K562 (cell line): ENCODE measurements around the gene TMEM87B. TPM values are rescaled to one million over a fixed set of nuclear protein-coding genes. Genes with fewer than 3 reads are reported as not detected.
A peak's percentile ranks its signal among the peaks of the same experiment; 100 is the strongest.

Source experiments
- CBX8 ChIP-seq: fragments of 200-600 bp; sonication (generic); IDR thresholded peaks from 2 replicates; pipeline ENCODE4 v1.6.1; 2012; ENCODE audit warnings: borderline replicate concordance, mixed run types, low read depth, mild to moderate bottlenecking, moderate library complexity, mixed read lengths, low read length, control low read depth, inconsistent platforms; ENCODE audit not compliant: poor library complexity, severe bottlenecking; ENCODE audit errors: extremely low read depth
- CEBPG ChIP-seq, 3 experiments: fragments of 200-800 bp in 1 of 3; sonication (Bioruptor generic) in 1 of 3; sonication (generic) in 1 of 3; formaldehyde crosslinking in 1 of 3; IDR thresholded peaks in 2 of 3; conservative IDR thresholded peaks in 1 of 3; 2 replicates each; pipeline versions ENCODE4 v1.6.1 to v1.8.0; 2016 to 2022; ENCODE audit warnings: missing compliant biosample characterization in 2 of 3, missing genetic modification characterization in 2 of 3, mild to moderate bottlenecking in 1 of 3, missing genetic modification reagents in 1 of 3
- CUX1 ChIP-seq: fragments of 200-800 bp; sonication (Bioruptor generic); IDR thresholded peaks from 2 replicates; pipeline ENCODE4 v1.6.1; 2016; ENCODE audit warnings: missing genetic modification characterization, missing compliant biosample characterization
- GATAD2A ChIP-seq: fragments of 450-650 bp; IDR thresholded peaks from 2 replicates; pipeline ENCODE4 v1.6.1; 2017
- NCOA6 ChIP-seq: fragments of 450-650 bp; IDR thresholded peaks from 2 replicates; pipeline ENCODE4 v1.6.1; 2017; ENCODE audit warnings: mild to moderate bottlenecking
- NFIC ChIP-seq: fragments of 450-650 bp; IDR thresholded peaks from 2 replicates; pipeline ENCODE4 v1.6.1; 2017; ENCODE audit warnings: mild to moderate bottlenecking, inconsistent platforms
- PKNOX1 ChIP-seq: fragments of 450-650 bp; IDR thresholded peaks from 2 replicates; pipeline ENCODE4 v1.6.1; 2016
- RBM14 ChIP-seq: fragments of 200-400 bp; formaldehyde crosslinking; IDR thresholded peaks from 2 replicates; pipeline ENCODE4 v1.6.1; 2018; ENCODE audit warnings: low read depth, mild to moderate bottlenecking, low read length, moderate library complexity, borderline replicate concordance; ENCODE audit not compliant: insufficient read depth
- SMARCA4 ChIP-seq: fragments of 450-650 bp; IDR thresholded peaks from 2 replicates; pipeline ENCODE4 v1.6.1; 2016
- SP1 ChIP-seq: sonication (generic); formaldehyde crosslinking; IDR thresholded peaks from 2 replicates; pipeline ENCODE4 v1.8.1; 2022; ENCODE audit warnings: mild to moderate bottlenecking, missing genetic modification reagents
- TCF7 ChIP-seq: sonication (generic); IDR thresholded peaks from 2 replicates; pipeline ENCODE4 v1.6.1; 2016; ENCODE audit warnings: antibody characterized with exemption, borderline replicate concordance
- VEZF1 ChIP-seq: fragments of 200-800 bp; sonication (Bioruptor generic); IDR thresholded peaks from 2 replicates; pipeline ENCODE4 v1.6.1; 2017; ENCODE audit warnings: missing genetic modification characterization, missing compliant biosample characterization
- ZNF224 ChIP-seq: sonication (generic); formaldehyde crosslinking; IDR thresholded peaks from 2 replicates; pipeline ENCODE4 v1.8.0; 2022; ENCODE audit warnings: mild to moderate bottlenecking, missing genetic modification reagents
- ZNF830 ChIP-seq: fragments of 250-450 bp; sonication (Bioruptor Pico); IDR thresholded peaks from 2 replicates; pipeline ENCODE4 v1.5.0; 2021; ENCODE audit warnings: mild to moderate bottlenecking
- polyA plus RNA-seq, 8 experiments: library from polyadenylated mRNA; depleted of rRNA in 4 of 8; stranded (reverse) in 5 of 8; unstranded in 3 of 8; fragments of >200 nt; fragmentation: Nextera tagmentation in 2 of 8; fragmentation: Illumina TruSeq in 1 of 8; extraction: Ambion mirVana in 2 of 8; extraction: Trizol in 1 of 8; gene quantifications; 2 replicates each; pipeline versions ENCODE4 v1.2.1 to v1.2.3, GENCODE V29; 2011 to 2014; ENCODE audit warnings: inconsistent platforms in 1 of 8, missing spikeins in 1 of 8
- total RNA-seq, 7 experiments: library from RNA; depleted of rRNA in 6 of 7; stranded (reverse); fragments of >200 nt in 6 of 7; fragmentation: Illumina TruSeq in 2 of 7; extraction: Trizol in 2 of 7; gene quantifications; 2 replicates each; pipeline versions ENCODE4 v1.2.1 to v1.2.3, GENCODE V29; 2011 to 2021; ENCODE audit warnings: low replicate concordance in 1 of 7

Gene TMEM87B
- total and polyA plus RNA-seq, 9 of the 15 experiments (the other 6 are each of a cell fraction or from before 2014, with no cell fraction given) = 3.7 to 17.1 (median 11.0) TPM

GRCh38 chr2:112053917-112054846, 887 bp upstream of the TMEM87B start (continued):
- no peak for TF ChIP-seq CBX8
- TF ChIP-seq RBM14 = no peak
- TF ChIP-seq SP1 (CRISPR knock-in tag) = peak; percentile 84
- TF ChIP-seq NFIC = peak; percentile 28; the same call in 1 of the 2 replicates
- no peak for TF ChIP-seq CUX1
- TF ChIP-seq PKNOX1 = peak; percentile 67
- no peak for TF ChIP-seq SMARCA4
- TF ChIP-seq ZNF224 (CRISPR knock-in tag) = peak; percentile 58; the same call in 1 of the 2 replicates
- no peak for TF ChIP-seq TCF7
- no peak for TF ChIP-seq CEBPG (CRISPR knock-in tag; IDR thresholded peaks at IDR 0.05)
- TF ChIP-seq CEBPG (tag; conservative IDR thresholded peaks at IDR 0.05 in 1 of 2, IDR thresholded peaks at IDR 0.05 in 1 of 2) = no peak
- no peak for TF ChIP-seq NCOA6
- TF ChIP-seq ZNF830 (CRISPR knock-in tag) = no peak
- no peak for TF ChIP-seq VEZF1 (CRISPR knock-in tag)
- no peak for TF ChIP-seq GATAD2A
